H1 (cell line): Measurements from ENCODE around the gene COL16A1. TPM values are rescaled to one million over a fixed set of nuclear protein-coding genes. Genes with fewer than 3 reads are reported as not detected.

ENCODE experiments used
- CTCF ChIA-PET: fragments of 300-600 bp; sonication (Branson Sonifier 250); formaldehyde crosslinking; loops from one replicate; lab custom pipeline; 2021; ENCODE audit not compliant: partially characterized antibody; lab: Charles Lee
- POLR2A ChIA-PET: fragments of 300-600 bp; sonication (Branson Sonifier 250); formaldehyde crosslinking; loops from one replicate; lab custom pipeline; 2021; ENCODE audit warnings: inconsistent platforms; ENCODE audit not compliant: partially characterized antibody; lab: Charles Lee
- DNase-seq, 2 experiments: peaks; one replicate each; pipeline versions ENCODE4 v3.0.0 to v3.0.0-alpha.2; 2010 to 2022; ENCODE audit warnings: low spot score in 2 of 2, low read depth in 1 of 2, mixed read lengths in 1 of 2
- FAIRE-seq: peaks from 2 replicates; lab custom pipeline; 2011; peaks lifted over from hg19 to GRCh38; lab: Jason Lieb, UNC
- H2AFZ ChIP-seq: 2 replicates; pipeline ENCODE4 v1.8.1; 2012; ENCODE audit warnings: low read length, inconsistent platforms
- H2AK5ac ChIP-seq: 2 replicates; pipeline ENCODE4 v1.6.1; 2013; ENCODE audit warnings: low read depth, low read length
- H2BK120ac ChIP-seq: replicated peaks from 2 replicates; pipeline ENCODE3; 2013; ENCODE audit warnings: low read depth, low read length, inconsistent platforms
- H2BK12ac ChIP-seq: 2 replicates; pipeline ENCODE4 v1.6.1; 2013; ENCODE audit warnings: low read depth, low read length
- H2BK15ac ChIP-seq: 2 replicates; pipeline ENCODE4 v1.6.1; 2013; ENCODE audit warnings: low read length
- H2BK20ac ChIP-seq: 2 replicates; pipeline ENCODE4 v1.6.1; 2013; ENCODE audit warnings: low read length
- H2BK5ac ChIP-seq: 2 replicates; pipeline ENCODE4 v1.6.1; 2013; ENCODE audit warnings: low read depth, low read length
- H3K14ac ChIP-seq: 2 replicates; pipeline ENCODE4 v1.6.1; 2013; ENCODE audit warnings: inconsistent platforms; ENCODE audit not compliant: insufficient read length
- H3K18ac ChIP-seq: 2 replicates; pipeline ENCODE4 v1.6.1; 2013; ENCODE audit warnings: low read length; ENCODE audit errors: extremely low read depth
- H3K23ac ChIP-seq: 2 replicates; pipeline ENCODE4 v1.6.1; 2013; ENCODE audit warnings: inconsistent platforms; ENCODE audit not compliant: insufficient read length
- H3K23me2 ChIP-seq: 2 replicates; pipeline ENCODE4 v1.6.1; 2013; ENCODE audit warnings: low read depth, low read length
- H3K27ac ChIP-seq: 2 replicates; pipeline ENCODE4 v1.6.1; 2011; ENCODE audit warnings: low read depth, low read length, inconsistent platforms
- H3K27me3 ChIP-seq, 4 experiments: replicated peaks in 1 of 4; 1 replicate in 1 of 4; 2 replicates in 3 of 4; pipeline versions ENCODE4 v1.6.1 to v1.8.1; 2011 to 2013; ENCODE audit warnings: low read length in 3 of 4, mild to moderate bottlenecking in 3 of 4, inconsistent platforms in 2 of 4, mixed read lengths in 2 of 4, moderate library complexity in 1 of 4; ENCODE audit not compliant: control insufficient read depth in 3 of 4, insufficient read depth in 3 of 4; ENCODE audit errors: extremely low read depth in 1 of 4
- H3K36me3 ChIP-seq, 4 experiments: 2 replicates each; pipeline versions ENCODE4 v1.6.1 to v1.8.1; 2011 to 2013; ENCODE audit warnings: mild to moderate bottlenecking in 4 of 4, low read length in 3 of 4, moderate library complexity in 2 of 4, control low read depth in 1 of 4, inconsistent platforms in 1 of 4; ENCODE audit not compliant: insufficient read depth in 4 of 4, control insufficient read depth in 2 of 4
- H3K4ac ChIP-seq: replicated peaks from 2 replicates; pipeline ENCODE3; 2013; ENCODE audit warnings: low read length, low read depth, mixed read lengths, inconsistent platforms; ENCODE audit not compliant: insufficient read length
- H3K4me1 ChIP-seq, 4 experiments: replicated peaks in 1 of 4; 1 replicate in 1 of 4; 2 replicates in 3 of 4; pipeline versions ENCODE4 v1.6.1 to v1.8.1; 2011 to 2013; ENCODE audit warnings: low read length in 3 of 4, inconsistent platforms in 2 of 4, mixed read lengths in 1 of 4; ENCODE audit not compliant: insufficient read depth in 4 of 4, control insufficient read depth in 3 of 4
- H3K4me2 ChIP-seq, 2 experiments: 2 replicates each; pipeline versions ENCODE4 v1.6.1 to v1.8.1; 2011 to 2013; ENCODE audit warnings: low read depth in 2 of 2, low read length in 2 of 2, control low read depth in 1 of 2, inconsistent platforms in 1 of 2, mild to moderate bottlenecking in 1 of 2; ENCODE audit not compliant: insufficient read depth in 1 of 2
- H3K4me3 ChIP-seq, 4 experiments: fragments of 200-600, 300-600 bp in 1 of 4; sonication (generic), shearing (Covaris generic), sonication (Bioruptor Twin) in 1 of 4; 2 replicates each; pipeline versions ENCODE4 v1.5.1 to v1.8.1; 2011 to 2016; ENCODE audit warnings: low read length in 4 of 4, low read depth in 3 of 4, control low read depth in 2 of 4, inconsistent platforms in 2 of 4, mild to moderate bottlenecking in 2 of 4, mixed read lengths in 1 of 4, moderate library complexity in 1 of 4; ENCODE audit not compliant: insufficient read depth in 2 of 4; ENCODE audit errors: extremely low read depth in 1 of 4
- H3K56ac ChIP-seq: replicated peaks from 2 replicates; pipeline ENCODE3; 2013; ENCODE audit warnings: low read depth, mild to moderate bottlenecking, mixed read lengths, low read length, inconsistent platforms; ENCODE audit not compliant: insufficient read length
- H3K79me1 ChIP-seq: 2 replicates; pipeline ENCODE4 v1.6.1; 2013; ENCODE audit warnings: low read depth, low read length, control low read depth
- H3K79me2 ChIP-seq, 2 experiments: 2 replicates each; pipeline versions ENCODE4 v1.6.1 to v1.8.1; 2012 to 2013; ENCODE audit warnings: low read length in 2 of 2, mild to moderate bottlenecking in 2 of 2, inconsistent platforms in 1 of 2; ENCODE audit not compliant: insufficient read depth in 2 of 2, control insufficient read depth in 1 of 2
- H3K9ac ChIP-seq, 4 experiments: replicated peaks in 1 of 4; 1 replicate in 1 of 4; 2 replicates in 3 of 4; pipeline versions ENCODE4 v1.6.1 to v1.8.1; 2011 to 2013; ENCODE audit warnings: low read depth in 3 of 4, low read length in 3 of 4, control low read depth in 2 of 4, mild to moderate bottlenecking in 2 of 4, moderate library complexity in 2 of 4, inconsistent platforms in 1 of 4; ENCODE audit errors: extremely low read depth in 1 of 4
- H3K9me3 ChIP-seq, 2 experiments: 2 replicates each; pipeline versions ENCODE4 v1.6.1 to v1.8.1; 2012 to 2013; ENCODE audit warnings: mild to moderate bottlenecking in 2 of 2, moderate library complexity in 2 of 2, control low read depth in 1 of 2, inconsistent platforms in 1 of 2, low read depth in 1 of 2, low read length in 1 of 2, mixed read lengths in 1 of 2; ENCODE audit not compliant: insufficient read depth in 2 of 2
- H4K20me1 ChIP-seq, 2 experiments: replicated peaks in 1 of 2; 2 replicates each; pipeline versions ENCODE3 to v1.8.1; 2011 to 2013; ENCODE audit warnings: inconsistent platforms in 2 of 2, low read length in 2 of 2, mild to moderate bottlenecking in 1 of 2; ENCODE audit not compliant: insufficient read depth in 2 of 2, control insufficient read depth in 1 of 2
- H4K5ac ChIP-seq: 2 replicates; pipeline ENCODE4 v1.6.1; 2013; ENCODE audit warnings: low read length, low read depth, mixed read lengths, inconsistent platforms; ENCODE audit not compliant: insufficient read length
- H4K8ac ChIP-seq: 2 replicates; pipeline ENCODE4 v1.8.0; 2013; ENCODE audit warnings: mild to moderate bottlenecking, moderate library complexity, low read length, inconsistent platforms; ENCODE audit not compliant: insufficient read depth; ENCODE audit errors: extremely low read depth
- H4K91ac ChIP-seq: replicated peaks from 2 replicates; pipeline ENCODE3; 2013; ENCODE audit warnings: low read length, mixed read lengths, inconsistent platforms; ENCODE audit not compliant: insufficient read length
- BCL11A ChIP-seq, 2 experiments: IDR thresholded peaks; one replicate each; pipeline ENCODE4 v1.6.1; 2011; ENCODE audit warnings: low read depth in 2 of 2, low read length in 2 of 2, mild to moderate bottlenecking in 2 of 2
- CBX8 ChIP-seq: fragments of 300-800, 300-1000 bp; sonication (generic); IDR thresholded peaks from 2 replicates; pipeline ENCODE4 v1.7.1; 2016; ENCODE audit warnings: low read depth, low read length, borderline replicate concordance
- CREB1 ChIP-seq: IDR thresholded peaks from 2 replicates; pipeline ENCODE4 v1.6.1; 2012; ENCODE audit warnings: inconsistent platforms
- CTBP2 ChIP-seq: IDR thresholded peaks from 2 replicates; pipeline ENCODE4 v1.7.0; 2011; ENCODE audit warnings: borderline replicate concordance, mild to moderate bottlenecking, moderate library complexity, mixed read lengths, low read length; ENCODE audit not compliant: insufficient read depth, insufficient read length
- NRF1 ChIP-seq: IDR thresholded peaks from 2 replicates; pipeline ENCODE4 v1.6.1; 2011; ENCODE audit warnings: mild to moderate bottlenecking, low read depth, low read length, improper control_type of control experiment
- POLR2A ChIP-seq, 2 experiments: IDR thresholded peaks; 1 replicate in 1 of 2; 2 replicates in 1 of 2; pipeline ENCODE4 v1.6.1; 2011; ENCODE audit warnings: low read depth in 2 of 2, low read length in 2 of 2, mild to moderate bottlenecking in 2 of 2; ENCODE audit errors: control extremely low read depth in 1 of 2
- POLR2AphosphoS5 ChIP-seq: IDR thresholded peaks from 2 replicates; pipeline ENCODE4 v1.6.1; 2011; ENCODE audit warnings: low read depth, low read length
- RFX5 ChIP-seq: IDR thresholded peaks from 2 replicates; pipeline ENCODE4 v1.6.1; 2011; ENCODE audit warnings: low read depth, low read length, improper control_type of control experiment, borderline replicate concordance
- RXRA ChIP-seq: IDR thresholded peaks from 2 replicates; pipeline ENCODE4 v1.6.1; 2011; ENCODE audit warnings: low read depth, mild to moderate bottlenecking, low read length, moderate library complexity; ENCODE audit not compliant: insufficient read depth
- SIX5 ChIP-seq: IDR thresholded peaks from 2 replicates; pipeline ENCODE4 v1.6.1; 2011; ENCODE audit warnings: mild to moderate bottlenecking, low read depth, low read length
- SP2 ChIP-seq: IDR thresholded peaks from 2 replicates; pipeline ENCODE4 v1.6.1; 2012; ENCODE audit warnings: mild to moderate bottlenecking, low read length, inconsistent platforms
- TAF1 ChIP-seq: IDR thresholded peaks from 2 replicates; pipeline ENCODE4 v1.6.1; 2011; ENCODE audit warnings: mild to moderate bottlenecking, low read depth, low read length
- TEAD4 ChIP-seq: IDR thresholded peaks from 2 replicates; pipeline ENCODE4 v1.6.1; 2012; ENCODE audit warnings: low read depth, low read length, inconsistent platforms, mixed read lengths
- ZNF274 ChIP-seq: IDR thresholded peaks from 2 replicates; pipeline ENCODE4 v1.7.0; 2012; ENCODE audit warnings: low read length, borderline replicate concordance; ENCODE audit errors: extremely low read depth
- WGBS, 2 experiments: shearing (Covaris generic) in 1 of 2; methylation state at CpG; one replicate each; pipeline versions ENCODE4 v1.1.6 to v1.1.7; 2013 to 2015; ENCODE audit warnings: low lambda C conversion rate in 2 of 2, mixed read lengths in 2 of 2, inconsistent platforms in 1 of 2, low coverage in 1 of 2, missing lambda C conversion rate in 1 of 2; ENCODE audit not compliant: insufficient replicate concordance in 2 of 2, insufficient coverage in 1 of 2, insufficient read length in 1 of 2; ENCODE audit errors: extremely low coverage in 1 of 2, missing lambda C conversion rate in 1 of 2; 5-methylcytosine and 5-hydroxymethylcytosine counted together
- polyA plus RNA-seq, 7 experiments: library from polyadenylated mRNA; depleted of rRNA in 3 of 7; stranded (reverse) in 5 of 7; unstranded in 2 of 7; fragments of >200 nt in 5 of 7; fragments of 200-250 nt in 2 of 7; gene quantifications; 1 replicate in 5 of 7; 2 replicates in 1 of 7; 4 replicates in 1 of 7; pipeline versions ENCODE4 v1.2.1 to v1.2.3, GENCODE V29; 2011 to 2013; ENCODE audit warnings: missing spikeins in 2 of 7, mixed read lengths in 2 of 7
- total RNA-seq: library from RNA; stranded (reverse); fragmentation: NEBNext Ultra II Directional; extraction: Animal tissue kit (Norgen Biotek cat#: 25700); gene quantifications from 2 replicates; pipeline ENCODE4 v1.2.1, GENCODE V29; 2021
- TF ChIP-seq, protein P1 (sequence below): IDR thresholded peaks from 2 replicates; pipeline ENCODE4 v1.6.1; 2011; ENCODE audit warnings: low read length, improper control_type of control experiment

The COL16A1 gene
- total and polyA plus RNA-seq, 2 of the 8 experiments (the other 6 are each of a cell fraction or from before 2014, with no cell fraction given): 2.0 to 10.5 TPM

DNA sequence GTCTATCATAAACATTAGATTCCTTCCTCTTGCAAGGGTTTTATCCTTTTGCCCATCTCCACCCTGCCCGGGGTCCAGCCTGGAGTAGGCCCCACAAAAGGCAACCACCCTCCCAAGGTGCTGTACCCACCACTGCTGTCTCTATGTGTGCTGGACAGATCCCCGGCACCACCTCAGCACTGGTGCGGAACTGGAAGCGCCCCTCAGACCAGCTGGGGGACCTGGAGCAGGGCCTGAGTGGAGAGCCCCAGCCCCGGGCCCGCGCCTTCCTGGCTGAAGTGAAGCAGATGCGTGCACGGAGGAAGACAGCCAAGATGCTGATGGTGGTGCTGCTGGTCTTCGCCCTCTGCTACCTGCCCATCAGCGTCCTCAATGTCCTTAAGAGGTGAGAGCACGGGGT lies 80.5 kb downstream of the COL16A1 start:
- no peak overlapping the region for H2BK120ac ChIP-seq
- DNase-seq (no peak), FAIRE-seq (no peak)
- no peak overlapping the region for H3K14ac ChIP-seq
- H3K4ac ChIP-seq: no peak overlapping the region
- H4K91ac ChIP-seq: no peak overlapping the region
- H4K5ac ChIP-seq: no peak overlapping the region
- H2AFZ ChIP-seq: no peak overlapping the region
- no peaks in the 10 kb centered on the region for H3K23me2 ChIP-seq
- H2BK15ac ChIP-seq: no peak overlapping the region
- H2BK20ac ChIP-seq: no peak overlapping the region
- H4K20me1 ChIP-seq: no peaks in the 10 kb centered on the region
- peaks cover 0 to 4% (median 1%) of the 10 kb centered on the region in 4 experiments; a peak in 3 of 7 replicates for H3K4me1 ChIP-seq
- H3K79me2 ChIP-seq: no peaks in the 10 kb centered on the region
- H3K18ac ChIP-seq: no peak overlapping the region
- H2AK5ac ChIP-seq: no peak overlapping the region
- no peak overlapping the region for H3K23ac ChIP-seq
- ChIA-PET POLR2A (interaction anchor here (0.8 to 1.5 kb wide), 2 partner anchors 8 to 12 kb away, joined by 3 read pairs; no protein-coding TSS in a partner anchor), CTCF (interaction anchor here (0.6 to 5.2 kb wide), 5 partner anchors 8 to 226 kb away, joined by 3 to 40 read pairs (median 3); no protein-coding TSS in a partner anchor)
- H4K8ac ChIP-seq: no peak overlapping the region
- H3K56ac ChIP-seq: no peak overlapping the region
- no peak overlapping the region for H3K9ac ChIP-seq
- H3K4me2 ChIP-seq: no peak overlapping the region
- peaks cover 0 to 3% (median 0%) of the 10 kb centered on the region in 4 experiments; a peak in 1 of 7 replicates for H3K27me3 ChIP-seq
- H3K79me1 ChIP-seq: no peaks in the 10 kb centered on the region
- no peak overlapping the region for H3K4me3 ChIP-seq
- peaks cover 0 to 2% (median under 1%) of the 10 kb centered on the region in 4 experiments; a peak in 2 of 8 replicates for H3K36me3 ChIP-seq
- H2BK5ac ChIP-seq: no peak overlapping the region
- no peak overlapping the region for H3K27ac ChIP-seq
- no peak overlapping the region for H2BK12ac ChIP-seq
- H3K9me3 ChIP-seq: no peaks in the 10 kb centered on the region
- 93% methylated on average over 12 of the region's 12 CpGs; no CpG with 5 or more reads in 1 of the 2 experiments for WGBS, 2 experiments
- TF ChIP-seq, protein P1, sequence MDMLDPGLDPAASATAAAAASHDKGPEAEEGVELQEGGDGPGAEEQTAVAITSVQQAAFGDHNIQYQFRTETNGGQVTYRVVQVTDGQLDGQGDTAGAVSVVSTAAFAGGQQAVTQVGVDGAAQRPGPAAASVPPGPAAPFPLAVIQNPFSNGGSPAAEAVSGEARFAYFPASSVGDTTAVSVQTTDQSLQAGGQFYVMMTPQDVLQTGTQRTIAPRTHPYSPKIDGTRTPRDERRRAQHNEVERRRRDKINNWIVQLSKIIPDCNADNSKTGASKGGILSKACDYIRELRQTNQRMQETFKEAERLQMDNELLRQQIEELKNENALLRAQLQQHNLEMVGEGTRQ: no peak
- TF ChIP-seq POLR2AphosphoS5 (no peak), TAF1 (no peak), RFX5 (no peak), SIX5 (no peak), NRF1 (no peak), BCL11A (IDR thresholded peaks at IDR 0.05; ENCODE audit: low read depth in 2 of 2, low read length in 2 of 2) (no peak), RXRA (no peak), ZNF274 (no peak), CREB1 (no peak), CBX8 (no peak), CTBP2 (no peak), SP2 (no peak), POLR2A (IDR thresholded peaks at IDR 0.05; ENCODE audit: control extremely low read depth in 1 of 2, low read depth in 2 of 2, low read length in 2 of 2) (no peak), TEAD4 (no peak)
